Caco-2 (cell line): Measurements from ENCODE around the gene CNDP1. TPM values are rescaled to one million over a fixed set of nuclear protein-coding genes. Genes with fewer than 3 reads are reported as not detected.

Experiments
- BruUV-seq: library from RNA; stranded (reverse); fragments of 400-500 nt; replicated peaks from 2 replicates; lab custom pipeline; 2021; lab: Mats Ljungman, UMichigan
- CTCF ChIA-PET: fragments of 300-600 bp; sonication (Branson Sonifier 250); formaldehyde crosslinking; loops from one replicate; lab custom pipeline; 2022; ENCODE audit warnings: antibody characterized with exemption; lab: Charles Lee
- POLR2A ChIA-PET: fragments of 300-600 bp; sonication (Branson Sonifier 250); formaldehyde crosslinking; loops from one replicate; lab custom pipeline; 2022; ENCODE audit warnings: antibody characterized with exemption; lab: Charles Lee
- DNase-seq, 2 experiments: peaks; one replicate each; pipeline versions ENCODE4 v3.0.0 to v3.0.0-alpha.2; 2020 to 2022
- H3K27me3 ChIP-seq: replicated peaks from 2 replicates; pipeline ENCODE4 v1.6.0; 2011; ENCODE audit warnings: low read length; ENCODE audit not compliant: control insufficient read depth, insufficient read depth
- H3K36me3 ChIP-seq: 2 replicates; pipeline ENCODE4 v1.5.1; 2011; ENCODE audit warnings: low read length; ENCODE audit not compliant: control insufficient read depth, insufficient read depth
- H3K4me1 ChIP-seq: fragments of 250-450 bp; sonication (Bioruptor Pico); 2 replicates; pipeline ENCODE4 v1.5.1; 2020; ENCODE audit warnings: mild to moderate bottlenecking
- H3K4me3 ChIP-seq: 2 replicates; pipeline ENCODE4 v1.5.1; 2011; ENCODE audit warnings: low read depth, mild to moderate bottlenecking, control low read depth, low read length
- H3K9me3 ChIP-seq: fragments of 250-450 bp; sonication (Bioruptor Pico); 2 replicates; pipeline ENCODE4 v1.5.1; 2020; ENCODE audit warnings: mild to moderate bottlenecking, moderate library complexity
- H3K27ac Mint-ChIP-seq: one replicate; pipeline ENCODE4 v1.8.0; 2022; ENCODE audit warnings: mixed read lengths; ENCODE audit not compliant: unreplicated experiment
- H3K27me3 Mint-ChIP-seq: one replicate; pipeline ENCODE4 v1.8.0; 2022; ENCODE audit warnings: mixed read lengths; ENCODE audit not compliant: insufficient read depth, unreplicated experiment
- H3K36me3 Mint-ChIP-seq: one replicate; pipeline ENCODE4 v1.8.0; 2022; ENCODE audit warnings: mild to moderate bottlenecking, mixed read lengths; ENCODE audit not compliant: insufficient read depth, unreplicated experiment
- H3K4me1 Mint-ChIP-seq: one replicate; pipeline ENCODE4 v1.8.0; 2022; ENCODE audit warnings: low read depth, mixed read lengths; ENCODE audit not compliant: unreplicated experiment
- H3K4me3 Mint-ChIP-seq: one replicate; pipeline ENCODE4 v1.8.0; 2022; ENCODE audit warnings: mild to moderate bottlenecking, moderate library complexity, mixed read lengths; ENCODE audit not compliant: unreplicated experiment
- H3K9me3 Mint-ChIP-seq: one replicate; pipeline ENCODE4 v1.8.0; 2022; ENCODE audit warnings: mixed read lengths; ENCODE audit not compliant: unreplicated experiment
- intact Hi-C: fragments of 100-400 bp; cut with micrococcal nuclease; formaldehyde crosslinking; loops from one replicate; pipeline ENCODE4 v1.10.0; 2022; ENCODE audit not compliant: unreplicated experiment
- total RNA-seq: library from RNA; stranded (reverse); gene quantifications from 2 replicates; pipeline ENCODE4 v1.2.3, GENCODE V29; 2022
- TF ChIP-seq, protein P1 (sequence below), 2 experiments: fragments of 200-600 bp in 1 of 2; IDR thresholded peaks; 1 replicate in 1 of 2; 2 replicates in 1 of 2; pipeline versions ENCODE4 v1.5.1 to v1.8.0; 2011 to 2022; ENCODE audit warnings: antibody characterized with exemption in 1 of 2, control low read depth in 1 of 2, inconsistent platforms in 1 of 2, low read depth in 1 of 2, low read length in 1 of 2, mild to moderate bottlenecking in 1 of 2, moderate library complexity in 1 of 2; ENCODE audit not compliant: insufficient read depth in 1 of 2, severe bottlenecking in 1 of 2, unreplicated experiment in 1 of 2

Gene CNDP1
- total RNA-seq, 1 experiment from 2014 or later, result 0.48 TPM

- CTCF ChIA-PET, result no interaction called here
- Mint-ChIP-seq H3K4me1 (no peaks in the 10 kb centered on the region), H3K9me3 (no peaks in the 10 kb centered on the region), H3K27ac (no peak overlapping the region), H3K36me3 (no peaks in the 10 kb centered on the region), H3K4me3 (no peak overlapping the region), H3K27me3 (no peaks in the 10 kb centered on the region)
- Histone ChIP-seq H3K36me3 (no peaks in the 10 kb centered on the region), H3K9me3 (no peaks in the 10 kb centered on the region), H3K4me3 (no peak overlapping the region), H3K4me1 (no peaks in the 10 kb centered on the region), H3K27me3 (no peaks in the 10 kb centered on the region)
- intact Hi-C loops, result no loop called here
- POLR2A ChIA-PET, result no interaction called here
- no peak for DNase-seq
- no TSS peak for BruUV-seq
- TF ChIP-seq, protein P1, sequence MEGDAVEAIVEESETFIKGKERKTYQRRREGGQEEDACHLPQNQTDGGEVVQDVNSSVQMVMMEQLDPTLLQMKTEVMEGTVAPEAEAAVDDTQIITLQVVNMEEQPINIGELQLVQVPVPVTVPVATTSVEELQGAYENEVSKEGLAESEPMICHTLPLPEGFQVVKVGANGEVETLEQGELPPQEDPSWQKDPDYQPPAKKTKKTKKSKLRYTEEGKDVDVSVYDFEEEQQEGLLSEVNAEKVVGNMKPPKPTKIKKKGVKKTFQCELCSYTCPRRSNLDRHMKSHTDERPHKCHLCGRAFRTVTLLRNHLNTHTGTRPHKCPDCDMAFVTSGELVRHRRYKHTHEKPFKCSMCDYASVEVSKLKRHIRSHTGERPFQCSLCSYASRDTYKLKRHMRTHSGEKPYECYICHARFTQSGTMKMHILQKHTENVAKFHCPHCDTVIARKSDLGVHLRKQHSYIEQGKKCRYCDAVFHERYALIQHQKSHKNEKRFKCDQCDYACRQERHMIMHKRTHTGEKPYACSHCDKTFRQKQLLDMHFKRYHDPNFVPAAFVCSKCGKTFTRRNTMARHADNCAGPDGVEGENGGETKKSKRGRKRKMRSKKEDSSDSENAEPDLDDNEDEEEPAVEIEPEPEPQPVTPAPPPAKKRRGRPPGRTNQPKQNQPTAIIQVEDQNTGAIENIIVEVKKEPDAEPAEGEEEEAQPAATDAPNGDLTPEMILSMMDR (IDR thresholded peaks at IDR 0.05; ENCODE audit: insufficient read depth in 1 of 2, low read depth in 1 of 2, low read length in 1 of 2, severe bottlenecking in 1 of 2, unreplicated experiment in 1 of 2), result no peak
Measured at GRCh38 chr18:74532511-74533025, 1.7 kb upstream of the CNDP1 start.

DNA sequence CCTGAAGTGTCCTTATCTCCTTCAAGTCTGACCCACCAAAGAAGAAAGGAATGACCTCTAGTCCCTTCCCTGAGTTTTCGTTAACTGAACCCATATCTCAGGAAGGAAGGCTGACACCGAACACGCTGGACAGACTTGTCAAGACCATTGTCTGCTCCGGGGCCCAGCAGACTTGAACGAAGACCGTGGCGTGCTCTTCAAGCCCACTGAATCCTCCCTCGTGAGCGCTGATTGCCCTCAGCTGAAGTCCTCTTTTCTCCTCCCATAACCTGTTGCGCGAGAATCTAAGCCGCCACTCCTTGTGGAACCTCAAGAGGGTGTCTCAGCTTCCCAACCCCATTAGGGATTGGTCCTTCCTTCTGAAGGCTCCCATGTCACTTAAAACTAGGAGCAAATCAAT lies 634 bp upstream of the CNDP1 start:
- H3K36me3 Mint-ChIP-seq, result no peaks in the 10 kb centered on the region
- H3K4me1 ChIP-seq, result no peaks in the 10 kb centered on the region
- H3K4me3 Mint-ChIP-seq, result no peak overlapping the region
- H3K27ac Mint-ChIP-seq, result no peak overlapping the region
- intact Hi-C loops, result no loop called here
- no peaks in the 10 kb centered on the region for H3K9me3 ChIP-seq
- H3K4me1 Mint-ChIP-seq, result no peaks in the 10 kb centered on the region
- no peak for DNase-seq
- H3K27me3 Mint-ChIP-seq, result no peaks in the 10 kb centered on the region
- H3K9me3 Mint-ChIP-seq, result no peaks in the 10 kb centered on the region
- ChIA-PET CTCF (no interaction called here), POLR2A (no interaction called here)
- H3K4me3 ChIP-seq, result no peak overlapping the region
- TF ChIP-seq, protein P1 (IDR thresholded peaks at IDR 0.05; ENCODE audit: insufficient read depth in 1 of 2, low read depth in 1 of 2, low read length in 1 of 2, severe bottlenecking in 1 of 2, unreplicated experiment in 1 of 2), result no peak
- BruUV-seq, result no TSS peak
- H3K36me3 ChIP-seq, result no peaks in the 10 kb centered on the region
- H3K27me3 ChIP-seq, result no peaks in the 10 kb centered on the region

- BruUV-seq, result no TSS peak
- no peaks in the 10 kb centered on the region for H3K9me3 ChIP-seq
- no peak overlapping the region for H3K4me3 ChIP-seq
- H3K27me3 ChIP-seq, result no peaks in the 10 kb centered on the region
- no peaks in the 10 kb centered on the region for H3K4me1 ChIP-seq
- ChIA-PET POLR2A (no interaction called here), CTCF (no interaction called here)
- DNase-seq, result no peak
- H3K27me3 Mint-ChIP-seq, result no peaks in the 10 kb centered on the region
- intact Hi-C loops, result no loop called here
- TF ChIP-seq, protein P1 (IDR thresholded peaks at IDR 0.05; ENCODE audit: insufficient read depth in 1 of 2, low read depth in 1 of 2, low read length in 1 of 2, severe bottlenecking in 1 of 2, unreplicated experiment in 1 of 2), result no peak
- H3K4me3 Mint-ChIP-seq, result no peak overlapping the region
- no peaks in the 10 kb centered on the region for H3K9me3 Mint-ChIP-seq
- no peak overlapping the region for H3K27ac Mint-ChIP-seq
- H3K36me3 Mint-ChIP-seq, result no peaks in the 10 kb centered on the region
- no peaks in the 10 kb centered on the region for H3K36me3 ChIP-seq
- no peaks in the 10 kb centered on the region for H3K4me1 Mint-ChIP-seq
Measured at GRCh38 chr18:74534981-74535649, 815 bp downstream of the CNDP1 start.
